IMR-90 (cell line): ENCODE results near the gene LRP11. TPM values are rescaled to one million over a fixed set of nuclear protein-coding genes. Genes with fewer than 3 reads are reported as not detected.

Source experiments
- ATAC-seq: fragments of 200-7000 bp; cut with Tn5 transposase; 2 replicates; pipeline ENCODE4 v1.9.1; 2020; ENCODE audit warnings: low read depth, mild to moderate bottlenecking, moderate library complexity
- BruUV-seq: library from RNA; stranded (reverse); fragments of 400-500 nt; replicated peaks from 2 replicates; lab custom pipeline; 2021; lab: Mats Ljungman, UMichigan
- CTCF ChIA-PET: fragments of 300-600 bp; formaldehyde crosslinking; extraction: SDS; loops from one replicate; lab custom pipeline; 2021; ENCODE audit warnings: antibody characterized with exemption; lab: Yijun Ruan, JAX
- POLR2A ChIA-PET: fragments of 300-600 bp; sonication (Branson Sonifier 250); formaldehyde crosslinking; loops from one replicate; lab custom pipeline; 2022; ENCODE audit warnings: antibody characterized with exemption; ENCODE audit not compliant: unreplicated experiment; lab: Charles Lee
- DNase-seq: peaks from one replicate; pipeline ENCODE4 v3.0.0; 2013
- H2AFZ ChIP-seq: replicated peaks from 2 replicates; pipeline ENCODE3; 2013; ENCODE audit warnings: low read length, mild to moderate bottlenecking; ENCODE audit not compliant: poor library complexity
- H2AK5ac ChIP-seq: 2 replicates; pipeline ENCODE4 v1.6.1; 2013; ENCODE audit warnings: low read depth, low read length, inconsistent platforms
- H2AK9ac ChIP-seq: replicated peaks from 2 replicates; pipeline ENCODE3; 2013; ENCODE audit warnings: mild to moderate bottlenecking, low read depth, low read length, moderate library complexity; ENCODE audit not compliant: poor library complexity
- H2BK120ac ChIP-seq: 2 replicates; pipeline ENCODE4 v1.6.1; 2013; ENCODE audit warnings: low read depth, low read length, inconsistent platforms
- H2BK15ac ChIP-seq: 3 replicates; pipeline ENCODE4 v1.6.1; 2013; ENCODE audit warnings: low read depth, low read length, inconsistent platforms
- H2BK20ac ChIP-seq: 2 replicates; pipeline ENCODE4 v1.6.1; 2013; ENCODE audit warnings: low read depth, mild to moderate bottlenecking, inconsistent platforms, low read length, moderate library complexity
- H2BK5ac ChIP-seq: 2 replicates; pipeline ENCODE4 v1.6.1; 2013; ENCODE audit warnings: mild to moderate bottlenecking, low read depth, low read length, inconsistent platforms; ENCODE audit not compliant: poor library complexity, severe bottlenecking
- H3K14ac ChIP-seq: replicated peaks from 2 replicates; pipeline ENCODE4 v1.6.1; 2013; ENCODE audit warnings: low read depth, low read length, inconsistent platforms
- H3K18ac ChIP-seq: 2 replicates; pipeline ENCODE4 v1.6.1; 2013; ENCODE audit warnings: low read depth, low read length, control low read depth
- H3K23ac ChIP-seq: 2 replicates; pipeline ENCODE4 v1.6.1; 2013; ENCODE audit warnings: low read depth, low read length, inconsistent platforms
- H3K27ac ChIP-seq: 2 replicates; pipeline ENCODE4 v1.5.1; 2013; ENCODE audit warnings: mild to moderate bottlenecking, control low read depth, low read length; ENCODE audit not compliant: insufficient read depth
- H3K27me3 ChIP-seq: 2 replicates; pipeline ENCODE4 v1.6.1; 2013; ENCODE audit warnings: low read length; ENCODE audit not compliant: control insufficient read depth, insufficient read depth
- H3K36me3 ChIP-seq: 2 replicates; pipeline ENCODE4 v1.6.1; 2013; ENCODE audit warnings: low read length, mixed read lengths; ENCODE audit not compliant: control insufficient read depth, insufficient read depth
- H3K4ac ChIP-seq: 2 replicates; pipeline ENCODE4 v1.6.1; 2013; ENCODE audit warnings: low read depth, low read length, inconsistent platforms
- H3K4me1 ChIP-seq: 2 replicates; pipeline ENCODE4 v1.6.1; 2013; ENCODE audit warnings: low read length, mixed read lengths; ENCODE audit not compliant: control insufficient read depth, insufficient read depth
- H3K4me2 ChIP-seq: 2 replicates; pipeline ENCODE4 v1.6.1; 2013; ENCODE audit warnings: low read depth, mild to moderate bottlenecking, control low read depth, low read length, moderate library complexity
- H3K4me3 ChIP-seq: 2 replicates; pipeline ENCODE4 v1.5.1; 2013; ENCODE audit warnings: low read depth, mild to moderate bottlenecking, control low read depth, low read length, moderate library complexity; ENCODE audit not compliant: insufficient read depth
- H3K56ac ChIP-seq: 2 replicates; pipeline ENCODE4 v1.6.1; 2013; ENCODE audit warnings: low read length, inconsistent platforms; ENCODE audit not compliant: insufficient read depth; ENCODE audit errors: extremely low read depth
- H3K79me1 ChIP-seq, 2 experiments: 2 replicates each; pipeline ENCODE4 v1.6.1; 2013; ENCODE audit warnings: low read length in 2 of 2, inconsistent platforms in 1 of 2, low read depth in 1 of 2
- H3K9ac ChIP-seq: 2 replicates; pipeline ENCODE4 v1.6.1; 2013; ENCODE audit warnings: low read depth, low read length, control low read depth
- H3K9me1 ChIP-seq: 2 replicates; pipeline ENCODE4 v1.6.1; 2013; ENCODE audit warnings: low read length, inconsistent platforms; ENCODE audit not compliant: insufficient read depth
- H3K9me3 ChIP-seq: 2 replicates; pipeline ENCODE4 v1.6.1; 2013; ENCODE audit warnings: low read length; ENCODE audit not compliant: control insufficient read depth, insufficient read depth
- H4K20me1 ChIP-seq: 2 replicates; pipeline ENCODE4 v1.6.1; 2013; ENCODE audit warnings: low read length, inconsistent platforms; ENCODE audit not compliant: insufficient read depth
- H4K5ac ChIP-seq: 2 replicates; pipeline ENCODE4 v1.6.1; 2013; ENCODE audit warnings: mild to moderate bottlenecking, low read depth, low read length, control low read depth
- H4K8ac ChIP-seq, 2 experiments: 2 replicates each; pipeline ENCODE4 v1.6.1; 2013; ENCODE audit warnings: low read depth in 2 of 2, low read length in 2 of 2, control low read depth in 1 of 2, inconsistent platforms in 1 of 2
- H4K91ac ChIP-seq: 2 replicates; pipeline ENCODE4 v1.6.1; 2013; ENCODE audit warnings: low read depth, low read length, inconsistent platforms; ENCODE audit not compliant: insufficient read depth
- BHLHE40 ChIP-seq: fragments of 150-350 bp; IDR thresholded peaks from 2 replicates; pipeline ENCODE4 v1.6.1; 2016; ENCODE audit warnings: mild to moderate bottlenecking, low read depth, low read length
- CEBPB ChIP-seq: IDR thresholded peaks from 2 replicates; pipeline ENCODE4 v1.6.1; 2012; ENCODE audit warnings: low read depth, low read length, improper control_type of control experiment
- CTCF ChIP-seq: conservative IDR thresholded peaks from 2 replicates; pipeline ENCODE4 v1.5.1; 2012; ENCODE audit warnings: mild to moderate bottlenecking, low read depth, low read length, improper control_type of control experiment
- FOS ChIP-seq: fragments of 150-350 bp; IDR thresholded peaks from 2 replicates; pipeline ENCODE4 v1.6.1; 2016; ENCODE audit warnings: low read depth, low read length
- MAFK ChIP-seq: IDR thresholded peaks from 2 replicates; pipeline ENCODE4 v1.6.1; 2012; ENCODE audit warnings: low read depth, low read length, improper control_type of control experiment
- MXI1 ChIP-seq: IDR thresholded peaks from 2 replicates; pipeline ENCODE4 v1.6.1; 2012; ENCODE audit warnings: low read depth, mild to moderate bottlenecking, low read length, moderate library complexity, borderline replicate concordance
- NFE2L2 ChIP-seq: fragments of 150-350 bp; IDR thresholded peaks from 2 replicates; pipeline ENCODE4 v1.6.1; 2016; ENCODE audit warnings: low read depth, mild to moderate bottlenecking, low read length
- RAD21 ChIP-seq: IDR thresholded peaks from 2 replicates; pipeline ENCODE4 v1.6.1; 2012; ENCODE audit warnings: low read length, improper control_type of control experiment
- USF2 ChIP-seq: fragments of 150-350 bp; IDR thresholded peaks from 2 replicates; pipeline ENCODE4 v1.6.1; 2017; ENCODE audit warnings: mild to moderate bottlenecking, antibody characterized with exemption, low read length, low read depth
- WGBS, 2 experiments: methylation state at CpG; one replicate each; pipeline versions ENCODE4 v1.1.5 to v1.1.7; 2013; ENCODE audit warnings: missing lambda C conversion rate in 2 of 2; ENCODE audit not compliant: insufficient read length in 1 of 2; ENCODE audit errors: extremely low coverage in 2 of 2; 5-methylcytosine and 5-hydroxymethylcytosine counted together
- dilution Hi-C: fragments of 300-500 bp; cut with HindIII; formaldehyde crosslinking; loops from one replicate; pipeline ENCODE4 v1.14.3; 2018; ENCODE audit warnings: low sequenced_read_pairs; ENCODE audit not compliant: unreplicated experiment
- in situ Hi-C: fragments of 300-500 bp; cut with MboI; formaldehyde crosslinking; loops from 3 replicates; pipeline ENCODE4 v1.14.3; 2019; ENCODE audit warnings: low sequenced_read_pairs, inconsistent platforms, mixed read lengths
- intact Hi-C: fragments of 100-400 bp; cut with micrococcal nuclease; formaldehyde crosslinking; loops from 2 replicates; pipeline ENCODE4 v1.10.0; 2022
- polyA plus RNA-seq, 3 experiments: library from polyadenylated mRNA; depleted of rRNA; stranded (reverse); fragments of >200 nt; gene quantifications; 2 replicates each; pipeline ENCODE4 v1.2.3, GENCODE V29; 2012; ENCODE audit warnings: low replicate concordance in 1 of 3
- total RNA-seq: library from RNA; depleted of rRNA; stranded (reverse); fragments of >200 nt; gene quantifications from 2 replicates; pipeline ENCODE4 v1.2.3, GENCODE V29; 2012

The LRP11 gene
- total and polyA plus RNA-seq, 2 of the 4 experiments (the other 2 are of a cell fraction), result 48.8 to 63.8 TPM

- H3K4me3 ChIP-seq, result no peak overlapping the region
- no peak overlapping the region for H3K27ac ChIP-seq
- H3K4me2 ChIP-seq, result no peak overlapping the region
- no peaks in the 10 kb centered on the region for H3K9me3 ChIP-seq
- no peak overlapping the region for H2AK5ac ChIP-seq
- ChIA-PET CTCF (no interaction called here), POLR2A (no interaction called here)
- no peak overlapping the region for H3K9ac ChIP-seq
- H3K56ac ChIP-seq, result no peak overlapping the region
- no peak overlapping the region for H2BK5ac ChIP-seq
- H4K8ac ChIP-seq, result no peak overlapping the region
- no peaks in the 10 kb centered on the region for H4K20me1 ChIP-seq
- no peaks in the 10 kb centered on the region for H3K9me1 ChIP-seq
- H4K5ac ChIP-seq, result no peak overlapping the region
- in situ Hi-C loops, result no loop called here
- WGBS, 2 experiments, result no CpG with 5 or more reads among the region's 10 CpGs
- dilution Hi-C loops, result no loop called here
- no peak overlapping the region for H2BK120ac ChIP-seq
- no peak overlapping the region for H2AK9ac ChIP-seq
- H3K79me1 ChIP-seq, result no peaks in the 10 kb centered on the region
- TF ChIP-seq BHLHE40 (no peak), MXI1 (no peak), NFE2L2 (no peak), CEBPB (no peak), FOS (no peak), CTCF (no peak), RAD21 (no peak), USF2 (no peak), MAFK (no peak)
- no TSS peak for BruUV-seq
- intact Hi-C loops, result no loop called here
- no peaks in the 10 kb centered on the region for H3K36me3 ChIP-seq
- no peak overlapping the region for H3K4ac ChIP-seq
- no peak overlapping the region for H2BK20ac ChIP-seq
- H3K4me1 ChIP-seq, result no peaks in the 10 kb centered on the region
- no peak overlapping the region for H2AFZ ChIP-seq
- no peak overlapping the region for H3K14ac ChIP-seq
- H2BK15ac ChIP-seq, result no peak overlapping the region
- no peak overlapping the region for H4K91ac ChIP-seq
- H3K27me3 ChIP-seq, result peaks cover 17% of the 10 kb centered on the region
- DNase-seq (no peak), ATAC-seq (no peak)
- no peak overlapping the region for H3K23ac ChIP-seq
- no peak overlapping the region for H3K18ac ChIP-seq
These were observed 17.1 kb upstream of the LRP11 start for GRCh38 chr6:149881066-149881766.
